Measurements from ENCODE around the gene GLIS2. TPM values are rescaled to one million over a fixed set of nuclear protein-coding genes. Genes with fewer than 3 reads are reported as not detected.

The GLIS2 gene
- total and polyA plus RNA-seq, 2 of the 4 experiments (the other 2 are of a cell fraction), result 0.36 to 8.4 TPM

GRCh38 chr16:4365014-4365406, 49.1 kb downstream of the GLIS2 start:
- no peak overlapping the region for H2BK5ac ChIP-seq (ENCODE audit: low read depth, low read length, poor library complexity, severe bottlenecking)
- H4K5ac ChIP-seq (ENCODE audit: low read depth, low read length), result no peak overlapping the region
- H3K4ac ChIP-seq (ENCODE audit: low read depth, low read length), result no peak overlapping the region
- H3K18ac ChIP-seq (ENCODE audit: low read depth, low read length), result no peak overlapping the region
- H3K56ac ChIP-seq (ENCODE audit: extremely low read depth, insufficient read depth, low read length), result no peak overlapping the region
- H2AK5ac ChIP-seq (ENCODE audit: low read depth, low read length), result peak overlapping the region; percentile 28
- no peaks in the 10 kb centered on the region for H3K9me3 ChIP-seq (ENCODE audit: control insufficient read depth, insufficient read depth, low read length)
- H3K27me3 ChIP-seq (ENCODE audit: control insufficient read depth, insufficient read depth, low read length), result no peaks in the 10 kb centered on the region
- no peak overlapping the region for H3K27ac ChIP-seq (ENCODE audit: insufficient read depth, low read length)
- H2AFZ ChIP-seq (replicated peaks; ENCODE audit: low read length, poor library complexity), result no peak overlapping the region
- 0 out of 3 replicates have a peak overlapping the region, but pooled peaks have one; percentile 17 for H2BK15ac ChIP-seq (ENCODE audit: low read depth, low read length)
- no peak overlapping the region for H2AK9ac ChIP-seq (replicated peaks; ENCODE audit: low read depth, low read length, poor library complexity)
- H3K4me2 ChIP-seq (ENCODE audit: low read depth, low read length), result no peak overlapping the region
- 94% methylated on average over 9 of the region's 10 CpGs; no CpG with 5 or more reads in 1 of the 2 experiments for WGBS, 2 experiments (ENCODE audit: extremely low coverage in 2 of 2, insufficient read length in 1 of 2)
- H4K8ac ChIP-seq (ENCODE audit: low read depth in 2 of 2, low read length in 2 of 2), result no peak overlapping the region
- peaks cover 15% of the 10 kb centered on the region for H3K4me1 ChIP-seq (ENCODE audit: control insufficient read depth, insufficient read depth, low read length)
- H4K20me1 ChIP-seq (ENCODE audit: insufficient read depth, low read length), result peaks cover 5% of the 10 kb centered on the region; the same call in 1 of the 2 replicates
- H2BK120ac ChIP-seq (ENCODE audit: low read depth, low read length), result no peak overlapping the region
- no peak overlapping the region for H3K9ac ChIP-seq (ENCODE audit: low read depth, low read length)
- BruUV-seq (replicated peaks), result no TSS peak
- TF ChIP-seq POLR2A (IDR thresholded peaks at IDR 0.05; ENCODE audit: low read depth, low read length) (no peak), CHD1 (IDR thresholded peaks at IDR 0.05; ENCODE audit: low read depth, low read length) (no peak), MXI1 (IDR thresholded peaks at IDR 0.05; ENCODE audit: borderline replicate concordance, low read depth, low read length) (no peak), BHLHE40 (IDR thresholded peaks at IDR 0.05; ENCODE audit: low read depth, low read length) (no peak), RCOR1 (IDR thresholded peaks at IDR 0.05; ENCODE audit: insufficient replicate concordance, low read length) (no peak), USF2 (IDR thresholded peaks at IDR 0.05; ENCODE audit: low read depth, low read length) (no peak)
- CTCF ChIA-PET, result no interaction called here
- H4K91ac ChIP-seq (ENCODE audit: insufficient read depth, low read depth, low read length), result no peak overlapping the region
- H3K14ac ChIP-seq (replicated peaks; ENCODE audit: low read depth, low read length), result no peak overlapping the region
- intact Hi-C loops (cut with micrococcal nuclease), result no loop called here
- peaks cover 13% of the 10 kb centered on the region; the same call in 1 of the 2 replicates for H3K9me1 ChIP-seq (ENCODE audit: insufficient read depth, low read length)
- ATAC-seq (ENCODE audit: low read depth) (no peak), DNase-seq (no peak)
- no peak overlapping the region for H3K23ac ChIP-seq (ENCODE audit: low read depth, low read length)
- H3K36me3 ChIP-seq (ENCODE audit: control insufficient read depth, insufficient read depth, low read length), result peaks cover 5% of the 10 kb centered on the region; the same call in 1 of the 2 replicates
- in situ Hi-C loops (cut with MboI; ENCODE audit: low sequenced_read_pairs), result no loop called here
- POLR2A ChIA-PET (ENCODE audit: unreplicated experiment), result no interaction called here
- dilution Hi-C loops (cut with HindIII; ENCODE audit: low sequenced_read_pairs, unreplicated experiment), result no loop called here
- no peak overlapping the region for H3K4me3 ChIP-seq (ENCODE audit: insufficient read depth, low read depth, low read length)
- peaks cover 0 to 25% of the 10 kb centered on the region in 2 experiments; a peak in 2 of 4 replicates for H3K79me1 ChIP-seq (ENCODE audit: low read depth in 1 of 2, low read length in 2 of 2)
- H2BK20ac ChIP-seq (ENCODE audit: low read depth, low read length), result no peak overlapping the region

All from IMR-90 (cell line).